ENCODE data around the gene ZNF408.

ZNF408 gene

DNA sequence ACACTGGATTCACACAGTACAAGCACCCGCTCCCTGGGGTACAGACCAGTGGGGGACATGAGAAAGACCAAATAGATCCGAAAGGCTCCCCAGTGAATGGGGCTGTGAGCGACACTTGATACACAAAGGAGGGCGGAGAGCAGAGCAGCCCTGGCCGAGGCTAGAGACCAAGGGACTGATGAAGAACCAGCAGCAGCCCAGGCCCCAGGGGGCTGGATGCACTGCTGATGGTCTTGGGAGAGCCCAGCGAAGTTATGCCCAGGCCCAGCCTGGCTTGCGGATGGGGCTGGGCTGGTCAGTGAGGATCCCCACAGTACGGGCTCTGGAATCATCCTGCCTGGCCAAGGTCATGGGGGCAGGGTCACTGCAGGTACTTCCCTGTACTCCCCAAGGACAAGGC is 23.7 kb upstream of the ZNF408 start:
- no peaks in the 10 kb centered on the region for H3K27me3 ChIP-seq (ENCODE audit: insufficient read depth, low read length)
- no peak overlapping the region for H2AFZ ChIP-seq (ENCODE audit: low read length)
- H4K20me1 ChIP-seq (ENCODE audit: insufficient read depth, low read length), result no peaks in the 10 kb centered on the region
- H3K9me2 ChIP-seq (ENCODE audit: low read depth, low read length), result no peaks in the 10 kb centered on the region
- peaks cover 48% of the 10 kb centered on the region; the same call in 1 of the 2 replicates for H3K36me3 ChIP-seq (ENCODE audit: insufficient read depth, low read length)
- peak overlapping the region; percentile 29 for H3K27ac ChIP-seq (ENCODE audit: low read depth, low read length, poor library complexity, severe bottlenecking)
- H3K4me2 ChIP-seq (ENCODE audit: low read length), result no peak overlapping the region
- H3K79me2 ChIP-seq (ENCODE audit: insufficient read depth, low read length), result no peaks in the 10 kb centered on the region
- no peak overlapping the region for H3K9ac ChIP-seq (ENCODE audit: low read length)
- H3F3A ChIP-seq (ENCODE audit: insufficient read depth, low read length), result no peaks in the 10 kb centered on the region
- H3K4me3 ChIP-seq (ENCODE audit: low read depth, low read length, poor library complexity, severe bottlenecking), result no peak overlapping the region
- H3K9me3 ChIP-seq (ENCODE audit: low read length), result no peaks in the 10 kb centered on the region
- peaks cover 31% of the 10 kb centered on the region for H3K4me1 ChIP-seq (ENCODE audit: insufficient read depth, low read length, severe bottlenecking)
- TF ChIP-seq EZH2 (IDR thresholded peaks at IDR 0.05; ENCODE audit: borderline replicate concordance, low read length), result no peak
- TF ChIP-seq, protein P1, sequence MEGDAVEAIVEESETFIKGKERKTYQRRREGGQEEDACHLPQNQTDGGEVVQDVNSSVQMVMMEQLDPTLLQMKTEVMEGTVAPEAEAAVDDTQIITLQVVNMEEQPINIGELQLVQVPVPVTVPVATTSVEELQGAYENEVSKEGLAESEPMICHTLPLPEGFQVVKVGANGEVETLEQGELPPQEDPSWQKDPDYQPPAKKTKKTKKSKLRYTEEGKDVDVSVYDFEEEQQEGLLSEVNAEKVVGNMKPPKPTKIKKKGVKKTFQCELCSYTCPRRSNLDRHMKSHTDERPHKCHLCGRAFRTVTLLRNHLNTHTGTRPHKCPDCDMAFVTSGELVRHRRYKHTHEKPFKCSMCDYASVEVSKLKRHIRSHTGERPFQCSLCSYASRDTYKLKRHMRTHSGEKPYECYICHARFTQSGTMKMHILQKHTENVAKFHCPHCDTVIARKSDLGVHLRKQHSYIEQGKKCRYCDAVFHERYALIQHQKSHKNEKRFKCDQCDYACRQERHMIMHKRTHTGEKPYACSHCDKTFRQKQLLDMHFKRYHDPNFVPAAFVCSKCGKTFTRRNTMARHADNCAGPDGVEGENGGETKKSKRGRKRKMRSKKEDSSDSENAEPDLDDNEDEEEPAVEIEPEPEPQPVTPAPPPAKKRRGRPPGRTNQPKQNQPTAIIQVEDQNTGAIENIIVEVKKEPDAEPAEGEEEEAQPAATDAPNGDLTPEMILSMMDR (IDR thresholded peaks at IDR 0.05; ENCODE audit: low read length), result no peak

DNA sequence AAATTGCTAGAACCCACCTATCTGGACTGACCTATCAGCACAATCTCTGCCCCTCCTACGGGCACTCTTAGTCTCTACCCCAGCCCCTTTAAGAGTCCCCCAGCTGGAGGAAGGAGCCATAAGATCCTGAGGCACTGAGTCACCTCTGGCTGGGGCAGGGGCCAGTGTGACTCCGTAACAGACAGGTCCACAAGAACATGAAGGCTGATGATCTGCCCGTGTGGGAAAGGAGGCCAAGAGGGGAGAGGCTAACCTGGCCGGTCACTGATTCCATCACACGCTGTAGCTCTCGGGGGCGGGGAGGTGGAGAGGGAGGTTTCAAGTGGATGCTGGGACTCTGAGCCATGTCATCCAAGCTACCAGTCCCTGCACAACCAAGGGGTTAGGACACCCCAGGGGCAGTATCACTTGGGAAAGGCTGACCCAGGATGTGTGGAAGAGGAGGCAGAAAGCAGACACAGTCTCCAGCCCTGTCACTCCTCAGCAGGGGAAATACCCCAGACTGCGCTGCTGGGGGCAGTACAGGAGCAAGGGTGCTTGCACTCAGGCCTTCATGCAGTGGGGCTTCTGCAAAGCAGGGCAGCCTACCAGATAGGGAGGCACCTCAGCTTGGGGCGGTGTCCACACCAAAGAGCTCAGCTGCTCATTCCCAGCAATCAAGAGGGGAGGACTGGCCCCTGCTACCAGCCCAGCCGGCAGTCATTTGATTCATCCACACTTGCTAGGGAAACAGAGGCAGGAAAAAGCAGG is 22.7 kb upstream of the ZNF408 start:
- Histone ChIP-seq H3K79me2 (ENCODE audit: insufficient read depth, low read length) (no peaks in the 10 kb centered on the region), H3K27me3 (ENCODE audit: insufficient read depth, low read length) (no peaks in the 10 kb centered on the region), H3F3A (ENCODE audit: insufficient read depth, low read length) (no peaks in the 10 kb centered on the region), H3K9me2 (ENCODE audit: low read depth, low read length) (no peaks in the 10 kb centered on the region), H3K9ac (ENCODE audit: low read length) (no peak overlapping the region), H3K4me3 (ENCODE audit: low read depth, low read length, poor library complexity, severe bottlenecking) (no peak overlapping the region), H4K20me1 (ENCODE audit: insufficient read depth, low read length) (no peaks in the 10 kb centered on the region), H3K36me3 (ENCODE audit: insufficient read depth, low read length) (peaks cover 42% of the 10 kb centered on the region; the same call in 1 of the 2 replicates), H2AFZ (ENCODE audit: low read length) (no peak overlapping the region), H3K9me3 (ENCODE audit: low read length) (no peaks in the 10 kb centered on the region), H3K4me2 (ENCODE audit: low read length) (no peak overlapping the region), H3K4me1 (ENCODE audit: insufficient read depth, low read length, severe bottlenecking) (peaks cover 31% of the 10 kb centered on the region), H3K27ac (ENCODE audit: low read depth, low read length, poor library complexity, severe bottlenecking) (no peak overlapping the region)
- TF ChIP-seq EZH2 (IDR thresholded peaks at IDR 0.05; ENCODE audit: borderline replicate concordance, low read length), result no peak
- TF ChIP-seq, protein P1 (IDR thresholded peaks at IDR 0.05; ENCODE audit: low read length), result 0 out of 2 replicates have a peak, but pooled peaks have one; percentile 8

DNA sequence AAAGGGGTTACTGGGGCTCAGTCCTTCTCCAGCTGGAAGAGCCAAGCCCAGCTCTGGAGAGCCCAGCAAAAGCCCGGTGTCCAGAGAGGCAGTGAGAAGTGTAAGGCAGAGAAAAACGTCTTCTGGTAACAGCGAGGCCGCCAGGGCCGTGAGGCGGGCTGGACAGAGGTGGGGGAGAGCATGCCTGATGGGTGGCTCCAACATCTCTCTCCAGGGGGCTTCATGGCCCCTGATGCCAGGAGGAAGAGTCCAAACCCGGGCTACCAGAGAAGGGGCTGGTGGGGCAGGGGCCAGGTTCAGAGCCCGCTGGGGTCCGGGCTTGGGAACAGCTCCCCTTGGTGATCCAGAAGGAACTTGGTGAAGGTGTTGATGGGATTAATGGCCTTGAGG is 22.1 kb upstream of the ZNF408 start:
- H4K20me1 ChIP-seq (ENCODE audit: insufficient read depth, low read length), result no peaks in the 10 kb centered on the region
- no peak overlapping the region for H3K9ac ChIP-seq (ENCODE audit: low read length)
- no peaks in the 10 kb centered on the region for H3K9me3 ChIP-seq (ENCODE audit: low read length)
- H3K9me2 ChIP-seq (ENCODE audit: low read depth, low read length), result no peaks in the 10 kb centered on the region
- H3K4me2 ChIP-seq (ENCODE audit: low read length), result no peak overlapping the region
- peaks cover 31% of the 10 kb centered on the region for H3K4me1 ChIP-seq (ENCODE audit: insufficient read depth, low read length, severe bottlenecking)
- TF ChIP-seq, protein P1 (IDR thresholded peaks at IDR 0.05; ENCODE audit: low read length), result no peak
- no peak for TF ChIP-seq EZH2 (IDR thresholded peaks at IDR 0.05; ENCODE audit: borderline replicate concordance, low read length)
- H3K79me2 ChIP-seq (ENCODE audit: insufficient read depth, low read length), result no peaks in the 10 kb centered on the region
- no peak overlapping the region for H2AFZ ChIP-seq (ENCODE audit: low read length)
- peaks cover 37% of the 10 kb centered on the region; the same call in 1 of the 2 replicates for H3K36me3 ChIP-seq (ENCODE audit: insufficient read depth, low read length)
- H3F3A ChIP-seq (ENCODE audit: insufficient read depth, low read length), result no peaks in the 10 kb centered on the region
- no peak overlapping the region for H3K27ac ChIP-seq (ENCODE audit: low read depth, low read length, poor library complexity, severe bottlenecking)
- H3K27me3 ChIP-seq (ENCODE audit: insufficient read depth, low read length), result no peaks in the 10 kb centered on the region
- H3K4me3 ChIP-seq (ENCODE audit: low read depth, low read length, poor library complexity, severe bottlenecking), result no peak overlapping the region
